Measurements from ENCODE around the gene ZP3. TPM values are rescaled to one million over a fixed set of nuclear protein-coding genes. Genes with fewer than 3 reads are reported as not detected.
A peak's percentile ranks its signal among the peaks of the same experiment; 100 is the strongest.
"Not testable (repeated sequence)": the region's sequence is repeated elsewhere in the genome, so short reads cannot be mapped to it uniquely, and the experiment has no call there.

ZP3 gene
- total RNA-seq, 4 donors from 2014 or later, result 2.8 to 4.3 (median 3.3) TPM; not detected in 1

DNA sequence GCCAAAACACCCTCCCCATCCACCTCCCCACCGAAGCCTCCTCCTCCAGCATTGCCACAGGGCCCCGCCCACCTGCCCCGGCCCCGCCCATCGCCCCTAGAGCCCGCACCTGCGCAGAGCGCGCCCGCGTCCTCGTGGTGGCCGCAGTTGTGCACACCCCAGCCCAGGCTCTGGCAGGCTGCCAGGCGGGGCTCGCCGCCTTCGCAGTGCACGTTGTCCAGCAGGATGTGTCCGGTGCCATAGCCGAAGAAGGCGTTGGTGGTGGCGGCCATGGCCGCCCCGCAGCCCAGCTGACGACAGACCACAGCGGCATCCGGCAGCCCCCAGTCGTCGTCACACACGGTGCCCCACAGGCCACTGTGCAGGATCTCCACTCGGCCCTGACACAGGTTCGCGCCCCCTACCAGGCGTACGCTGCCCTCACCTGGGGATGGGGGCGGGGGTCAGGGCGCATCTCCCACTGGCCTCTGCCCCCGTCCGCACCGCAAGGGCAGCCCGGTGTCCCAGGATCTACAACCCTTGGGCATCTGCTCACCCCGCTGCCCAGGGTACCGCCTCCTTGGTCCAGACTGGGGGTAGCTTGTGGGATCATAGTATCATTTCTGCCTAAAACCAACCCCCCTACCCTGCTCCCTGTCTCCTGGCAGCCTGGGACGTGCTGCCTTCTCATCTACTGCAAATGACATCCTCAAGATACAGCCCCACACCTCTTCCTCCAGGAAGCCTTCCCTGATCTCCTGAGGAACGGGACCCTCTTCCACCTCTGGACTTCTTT, 27.2 kb upstream of the ZP3 start:
- DNase-seq, result peak; percentile 80 to 93 (median 89)
- peaks cover 0 to 16% (median 6%) of the 10 kb centered on the region in 4 donors for H3K4me1 ChIP-seq
- TF ChIP-seq CTCF (IDR thresholded peaks at IDR 0.05) (no peak), POLR2A (IDR thresholded peaks at IDR 0.05) (no peak)
- H3K36me3 ChIP-seq, result no peaks in the 10 kb centered on the region
- peak overlapping the region in 2 of 4 donors; percentile 26 to 62 for H3K27ac ChIP-seq
- H3K27me3 ChIP-seq, result no peaks in the 10 kb centered on the region
- H3K4me3 ChIP-seq, result peak overlapping the region; percentile 41 to 64 (median 52)
- no peaks in the 10 kb centered on the region for H3K9me3 ChIP-seq

DNA sequence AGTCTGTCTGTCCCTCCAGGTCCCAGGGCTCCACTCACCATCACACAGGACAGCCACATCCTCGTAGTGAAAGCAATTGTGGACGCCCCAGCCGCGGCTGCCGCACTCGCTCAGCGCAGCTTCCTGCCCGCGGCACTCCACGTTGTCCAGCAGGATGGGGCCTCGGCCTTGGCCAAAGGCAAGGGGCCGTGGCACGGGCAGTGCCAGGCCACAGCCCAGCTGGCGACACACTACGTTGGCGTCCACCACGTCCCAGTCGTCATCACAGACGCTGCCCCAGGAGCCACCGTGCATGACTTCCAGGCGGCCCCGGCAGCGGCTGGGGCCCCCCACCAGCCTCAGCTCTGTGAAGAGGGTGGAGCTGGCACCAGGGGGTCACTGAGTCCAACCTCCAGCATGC, 24.5 kb upstream of the ZP3 start:
- peaks cover 0 to 18% (median 4%) of the 10 kb centered on the region in 4 donors for H3K4me1 ChIP-seq
- no peak for DNase-seq
- no peak overlapping the region for H3K4me3 ChIP-seq
- H3K36me3 ChIP-seq, result no peaks in the 10 kb centered on the region
- H3K27ac ChIP-seq, result no peak overlapping the region
- no peak for TF ChIP-seq CTCF (IDR thresholded peaks at IDR 0.05)
- no peak for TF ChIP-seq POLR2A (IDR thresholded peaks at IDR 0.05)
- no peaks in the 10 kb centered on the region for H3K9me3 ChIP-seq
- H3K27me3 ChIP-seq, result no peaks in the 10 kb centered on the region

DNA sequence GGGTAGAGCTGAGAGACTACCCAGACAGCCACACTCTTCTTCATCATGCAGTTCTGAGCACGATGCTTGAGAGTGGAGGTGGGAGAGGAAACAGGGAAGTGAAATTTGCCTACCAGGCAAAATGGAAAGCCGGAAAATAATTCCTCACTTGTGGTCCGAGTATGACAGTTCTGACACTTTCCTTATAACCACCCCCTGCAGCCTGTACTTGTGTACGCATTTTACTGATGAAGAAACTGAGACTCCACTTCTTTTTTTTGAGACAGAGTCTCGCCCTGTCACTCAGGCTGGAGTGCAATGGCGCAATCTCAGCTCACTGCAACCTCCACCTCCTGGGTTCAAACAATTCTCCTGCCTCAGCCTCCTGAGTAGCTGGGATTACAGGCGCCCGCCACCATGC, 21.7 kb upstream of the ZP3 start:
- not testable (repeated sequence) for H3K4me1 ChIP-seq, H3K4me3 ChIP-seq, H3K27me3 ChIP-seq, H3K36me3 ChIP-seq, DNase-seq, H3K9me3 ChIP-seq
- H3K27ac ChIP-seq, result peak overlapping the region in 2 of 4 donors; percentile 45 to 61

- TF ChIP-seq CTCF (IDR thresholded peaks at IDR 0.05), result no peak
- no peak for TF ChIP-seq POLR2A (IDR thresholded peaks at IDR 0.05)
- peaks cover 0 to 8% (median 0%) of the 10 kb centered on the region in 4 donors for H3K4me1 ChIP-seq
- peak in 1 of 3 donors; percentile 52 for DNase-seq
- no peaks in the 10 kb centered on the region for H3K36me3 ChIP-seq
- no peaks in the 10 kb centered on the region for H3K9me3 ChIP-seq
- peak overlapping the region in 2 of 4 donors; percentile 45 to 61 for H3K27ac ChIP-seq
- no peaks in the 10 kb centered on the region for H3K27me3 ChIP-seq
- no peak overlapping the region for H3K4me3 ChIP-seq
Observed at GRCh38 chr7:76403780-76404494, 20.8 kb upstream of the ZP3 start.

DNA sequence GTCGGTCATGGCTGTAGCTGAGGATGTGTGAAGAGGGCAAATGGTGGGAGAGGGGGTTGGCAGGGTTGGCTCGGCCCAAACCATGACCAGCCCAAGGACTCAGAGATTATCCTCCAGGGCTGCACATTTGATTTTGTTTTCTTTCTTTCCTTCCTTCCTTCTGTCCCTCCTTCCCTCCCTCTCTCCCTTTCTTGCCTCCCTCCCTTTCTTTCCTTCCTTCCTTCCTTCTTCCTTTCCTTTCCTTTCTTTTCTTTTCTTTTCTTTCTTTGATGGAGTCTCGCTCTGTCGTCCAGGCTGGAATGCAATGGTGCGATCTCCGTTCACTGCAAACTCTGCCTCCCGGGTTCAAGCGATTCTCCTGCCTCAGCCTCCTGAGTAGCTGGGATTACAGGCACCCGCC, 19.0 kb upstream of the ZP3 start:
- no peaks in the 10 kb centered on the region for H3K36me3 ChIP-seq

More for the DNA sequence above, 19.0 kb upstream of the ZP3 start:
- Histone ChIP-seq H3K27me3 (no peaks in the 10 kb centered on the region), H3K4me3 (no peak overlapping the region), H3K9me3 (no peaks in the 10 kb centered on the region), H3K4me1 (peaks cover 0 to 8% (median 0%) of the 10 kb centered on the region in 4 donors), H3K27ac (no peak overlapping the region)
- TF ChIP-seq POLR2A (IDR thresholded peaks at IDR 0.05) (no peak), CTCF (IDR thresholded peaks at IDR 0.05) (no peak)
- DNase-seq, result no peak

Data from Peyer's patch (tissue), 4 donors.